Lower leg skin (tissue), 4 donors: ENCODE measurements around the gene CABP4. TPM values are rescaled to one million over a fixed set of nuclear protein-coding genes. Genes with fewer than 3 reads are reported as not detected.
A peak's percentile ranks its signal among the peaks of the same experiment; 100 is the strongest.
"Not testable (repeated sequence)": the region's sequence is repeated elsewhere in the genome, so short reads cannot be mapped to it uniquely, and the experiment has no call there.

Experiments
- DNase-seq, 2 donors: peaks; one replicate each; pipeline ENCODE4 v3.0.0-alpha.2; 2019; ENCODE audit warnings: low spot score in 2 of 2
- H3K4me3 ChIP-seq: fragments of 200-600 bp; sonication (generic); 2 replicates; pipeline ENCODE4 v1.5.1; 2017; ENCODE audit warnings: mild to moderate bottlenecking, low read depth; ENCODE audit not compliant: poor library complexity, severe bottlenecking
- CTCF ChIP-seq, 3 donors: fragments of 450-650 bp; IDR thresholded peaks; one replicate each; pipeline ENCODE4 v1.5.1; 2016; ENCODE audit warnings: antibody characterized with exemption in 3 of 3, mild to moderate bottlenecking in 3 of 3, moderate library complexity in 2 of 3
- POLR2A ChIP-seq, 2 donors: fragments of 450-650 bp; IDR thresholded peaks; one replicate each; pipeline ENCODE4 v1.6.1; 2016 to 2017; ENCODE audit warnings: antibody characterized with exemption in 2 of 2, mild to moderate bottlenecking in 1 of 2, moderate library complexity in 1 of 2
- WGBS, 2 donors: methylation state at CpG; one replicate each; pipeline ENCODE4 v1.1.5; 2018; 5-methylcytosine and 5-hydroxymethylcytosine counted together
- intact Hi-C: fragments of 100-400 bp; cut with DNase I; formaldehyde crosslinking; loops from one replicate; pipeline ENCODE4 v1.15.0; 2023; ENCODE audit warnings: low total_unique reads
- total RNA-seq, 4 donors: library from RNA; depleted of rRNA; stranded (reverse); fragments of >200 nt; gene quantifications; one replicate each; pipeline ENCODE4 v1.1.0, GENCODE V29; 2016

CABP4 gene
- total RNA-seq, 4 donors from 2014 or later: 0.11 to 0.25 TPM; not detected in 2

GRCh38 chr11:67465189-67465510 is 10.0 kb downstream of the CABP4 start:
- WGBS, 2 donors: 41 to 43% methylated on average over 3 of the region's 3 CpGs
- no peak for DNase-seq
- TF ChIP-seq POLR2A (IDR thresholded peaks at IDR 0.05) (no peak), CTCF (IDR thresholded peaks at IDR 0.05) (no peak)
- no peak overlapping the region for H3K4me3 ChIP-seq
- intact Hi-C loops: no loop called here

- DNase-seq, H3K4me3 ChIP-seq, intact Hi-C loops: not testable (repeated sequence)
- 38 to 40% methylated on average over 2 of the region's 2 CpGs for WGBS, 2 donors
Observed at GRCh38 chr11:67465530-67465929, 10.4 kb downstream of the CABP4 start.

GRCh38 chr11:67466367-67466766 is 11.2 kb downstream of the CABP4 start:
- intact Hi-C loops: no loop called here
- 76 to 79% methylated on average over 4 to 5 of the region's 5 CpGs for WGBS, 2 donors
- TF ChIP-seq CTCF (IDR thresholded peaks at IDR 0.05): no peak
- TF ChIP-seq POLR2A (IDR thresholded peaks at IDR 0.05): no peak
- no peak for DNase-seq
- no peak overlapping the region for H3K4me3 ChIP-seq

- intact Hi-C loops: no loop called here
- 49 to 68% methylated on average over 11 of the region's 11 CpGs for WGBS, 2 donors
- TF ChIP-seq CTCF (IDR thresholded peaks at IDR 0.05): no peak
- TF ChIP-seq POLR2A (IDR thresholded peaks at IDR 0.05): no peak
- no peak overlapping the region for H3K4me3 ChIP-seq
- no peak for DNase-seq
Observed at GRCh38 chr11:67466962-67467771, 12.0 kb downstream of the CABP4 start.

- TF ChIP-seq CTCF (IDR thresholded peaks at IDR 0.05): no peak
- no peak for TF ChIP-seq POLR2A (IDR thresholded peaks at IDR 0.05)
- intact Hi-C loops: no loop called here
- DNase-seq: peak; percentile 86 to 95
Observed at GRCh38 chr11:67468056-67468455, 12.9 kb downstream of the CABP4 start.

GRCh38 chr11:67468456-67468758 is 13.3 kb downstream of the CABP4 start:
- intact Hi-C loops: no loop called here
- TF ChIP-seq POLR2A (IDR thresholded peaks at IDR 0.05): no peak
- TF ChIP-seq CTCF (IDR thresholded peaks at IDR 0.05): no peak
- peak overlapping the region; percentile 76 for H3K4me3 ChIP-seq
- DNase-seq: no peak
- WGBS, 2 donors: 0% methylated on average over 6 of the region's 6 CpGs

More at GRCh38 chr11:67468056-67468455, 12.9 kb downstream of the CABP4 start:
- H3K4me3 ChIP-seq: peak overlapping the region; percentile 76
- whole genome bisulfite sequencing, 2 donors: 8 to 17% methylated on average over 5 of the region's 5 CpGs
